ENCODE measurements around the gene POU2F3. TPM values are rescaled to one million over a fixed set of nuclear protein-coding genes. Genes with fewer than 3 reads are reported as not detected.

POU2F3 gene
- total and polyA plus RNA-seq, 2 of the 8 experiments (the other 6 are each of a cell fraction or from before 2014, with no cell fraction given): 1.0 to 2.1 TPM

- H2AK5ac ChIP-seq (ENCODE audit: low read depth, low read length): no peak overlapping the region
- DNase-seq (ENCODE audit: low read depth in 1 of 2, low spot score in 2 of 2): no peak
- H4K8ac ChIP-seq (ENCODE audit: extremely low read depth, insufficient read depth, low read length): no peak overlapping the region
- H3K4me3 ChIP-seq (ENCODE audit: extremely low read depth in 1 of 4, insufficient read depth in 2 of 4, low read depth in 3 of 4, low read length in 4 of 4): no peak overlapping the region
- TF ChIP-seq CHD1 (IDR thresholded peaks at IDR 0.05; ENCODE audit: low read depth, low read length): no peak
- TF ChIP-seq CBX8 (IDR thresholded peaks at IDR 0.05; ENCODE audit: borderline replicate concordance, low read depth, low read length): no peak
- no peak for TF ChIP-seq SRF (IDR thresholded peaks at IDR 0.05; ENCODE audit: low read depth, low read length)
- TF ChIP-seq SAP30 (IDR thresholded peaks at IDR 0.05; ENCODE audit: insufficient read depth, insufficient replicate concordance, low read length): no peak
- TF ChIP-seq CTCF (IDR thresholded peaks at IDR 0.05; ENCODE audit: control extremely low read depth in 1 of 3, insufficient read depth in 1 of 3, low read depth in 1 of 3, low read length in 3 of 3): no peak
- no peak for TF ChIP-seq NRF1 (IDR thresholded peaks at IDR 0.05; ENCODE audit: low read depth, low read length)
- TF ChIP-seq SIN3A (conservative IDR thresholded peaks at IDR 0.05 in 1 of 2, IDR thresholded peaks at IDR 0.05 in 1 of 2; ENCODE audit: low read depth in 1 of 2, low read length in 2 of 2): no peak
- TF ChIP-seq BRCA1 (IDR thresholded peaks at IDR 0.05; ENCODE audit: low read depth, low read length): no peak
- TF ChIP-seq EP300 (IDR thresholded peaks at IDR 0.05; ENCODE audit: borderline replicate concordance in 1 of 2, low read depth in 2 of 2, low read length in 2 of 2): no peak
- H3K14ac ChIP-seq (ENCODE audit: insufficient read length): no peak overlapping the region
- no peak overlapping the region for H3K18ac ChIP-seq (ENCODE audit: extremely low read depth, low read length)
- no peak overlapping the region for H2BK120ac ChIP-seq (replicated peaks; ENCODE audit: low read depth, low read length)
- peaks cover 3 to 7% of the 10 kb centered on the region in 2 experiments for H4K20me1 ChIP-seq (replicated peaks in 1 of 2; ENCODE audit: control insufficient read depth in 1 of 2, insufficient read depth in 2 of 2, low read length in 2 of 2)
- H2BK15ac ChIP-seq (ENCODE audit: low read length): no peak overlapping the region
- H3K36me3 ChIP-seq (ENCODE audit: control insufficient read depth in 2 of 4, insufficient read depth in 4 of 4, low read length in 3 of 4): no peaks in the 10 kb centered on the region
- no peak overlapping the region for H3K56ac ChIP-seq (replicated peaks; ENCODE audit: insufficient read length, low read depth, low read length)
- H3K9me3 ChIP-seq (ENCODE audit: insufficient read depth in 2 of 2, low read depth in 1 of 2, low read length in 1 of 2): no peaks in the 10 kb centered on the region
- no peak overlapping the region for H2BK12ac ChIP-seq (ENCODE audit: low read depth, low read length)
- H3K79me1 ChIP-seq (ENCODE audit: low read depth, low read length): peaks cover 3% of the 10 kb centered on the region; the same call in 1 of the 2 replicates
- no peak overlapping the region for H3K27ac ChIP-seq (ENCODE audit: low read depth, low read length)
- H2AFZ ChIP-seq (ENCODE audit: low read length): no peak overlapping the region
- peaks cover 0 to 5% (median 3%) of the 10 kb centered on the region in 4 experiments; a peak in 6 of 7 replicates for H3K4me1 ChIP-seq (replicated peaks in 1 of 4; ENCODE audit: control insufficient read depth in 3 of 4, insufficient read depth in 4 of 4, low read length in 3 of 4)
- H4K5ac ChIP-seq (ENCODE audit: insufficient read length, low read depth, low read length): no peak overlapping the region
- POLR2A ChIA-PET (ENCODE audit: partially characterized antibody): no interaction called here
- no peak overlapping the region for H3K4me2 ChIP-seq (ENCODE audit: insufficient read depth in 1 of 2, low read depth in 2 of 2, low read length in 2 of 2)
- CTCF ChIA-PET (ENCODE audit: partially characterized antibody): no interaction called here
- H2BK20ac ChIP-seq (ENCODE audit: low read length): no peak overlapping the region
- WGBS, 2 experiments (ENCODE audit: extremely low coverage in 1 of 2, insufficient coverage in 1 of 2, insufficient read length in 1 of 2, insufficient replicate concordance in 2 of 2, low coverage in 1 of 2, low lambda C conversion rate in 2 of 2, missing lambda C conversion rate in 1 of 2): 82% methylated on average over 2 of the region's 2 CpGs; no CpG with 5 or more reads in 1 of the 2 experiments
- no peak overlapping the region for H3K4ac ChIP-seq (replicated peaks; ENCODE audit: insufficient read length, low read depth, low read length)
- no peak for FAIRE-seq
- no peak overlapping the region for H3K23ac ChIP-seq (ENCODE audit: insufficient read length)
- no peak overlapping the region for H2BK5ac ChIP-seq (ENCODE audit: low read depth, low read length)
- H3K23me2 ChIP-seq (ENCODE audit: low read depth, low read length): no peaks in the 10 kb centered on the region
- H3K79me2 ChIP-seq (ENCODE audit: control insufficient read depth in 1 of 2, insufficient read depth in 2 of 2, low read length in 2 of 2): peaks cover 5 to 91% of the 10 kb centered on the region in 2 experiments; a peak in 3 of 4 replicates
- H4K91ac ChIP-seq (replicated peaks; ENCODE audit: insufficient read length, low read length): no peak overlapping the region
- no peak overlapping the region for H3K9ac ChIP-seq (replicated peaks in 1 of 4; ENCODE audit: extremely low read depth in 1 of 4, low read depth in 3 of 4, low read length in 3 of 4)
- no peaks in the 10 kb centered on the region for H3K27me3 ChIP-seq (replicated peaks in 1 of 4; ENCODE audit: control insufficient read depth in 3 of 4, extremely low read depth in 1 of 4, insufficient read depth in 3 of 4, low read length in 3 of 4)
These were observed 103.5 kb downstream of the POU2F3 start for GRCh38 chr11:120343429-120343828.
